ENCODE measurements around the gene ROR2.

ROR2 gene

DNA sequence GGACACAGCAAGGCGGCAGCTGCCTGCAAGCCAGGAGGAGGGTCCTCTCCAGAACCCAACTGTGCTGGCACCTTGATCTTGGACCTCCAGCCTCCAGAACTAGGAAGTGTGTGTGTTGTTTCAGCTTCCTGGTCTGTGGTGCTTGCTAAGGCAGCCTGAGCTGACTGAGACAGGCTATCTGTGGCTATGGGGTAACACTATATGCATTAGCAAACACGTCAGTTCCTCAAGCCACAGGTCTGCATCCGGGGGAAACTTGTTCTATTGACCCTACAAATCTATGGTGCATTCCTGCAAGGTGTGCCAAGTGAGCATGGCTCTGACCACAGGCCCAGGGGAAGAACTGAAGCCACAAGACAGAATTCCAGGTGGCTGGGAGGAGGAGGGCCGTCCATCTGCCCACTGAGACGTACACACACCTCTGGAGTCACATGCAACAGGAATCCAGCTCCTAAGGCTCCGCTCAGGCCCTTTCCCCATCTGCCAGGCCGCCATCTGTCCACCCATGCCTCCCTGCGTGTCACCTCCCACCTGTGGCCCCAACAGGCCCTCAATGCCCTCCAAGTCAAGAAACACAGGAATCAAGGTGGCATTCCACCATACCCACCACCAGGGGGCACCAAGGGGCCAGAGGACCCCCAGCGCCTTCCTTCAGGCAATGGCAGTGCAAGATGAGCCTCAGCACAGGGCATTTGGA is 174.9 kb downstream of the ROR2 start:
- Histone ChIP-seq H2AK5ac (ENCODE audit: low read length) (no peak overlapping the region), H2BK15ac (replicated peaks; ENCODE audit: low read depth) (no peak overlapping the region), H2BK120ac (ENCODE audit: low read depth, low read length) (no peak overlapping the region), H3K9ac (ENCODE audit: low read length) (no peak overlapping the region), H3K4ac (ENCODE audit: low read depth, low read length) (no peak overlapping the region), H3K4me1 (ENCODE audit: control insufficient read depth, low read depth, low read length) (peaks cover 5% of the 10 kb centered on the region), H4K8ac (ENCODE audit: low read depth, low read length) (no peak overlapping the region), H3K27me3 (ENCODE audit: insufficient read depth, low read length, poor library complexity) (no peaks in the 10 kb centered on the region), H3K23ac (ENCODE audit: low read length) (no peak overlapping the region), H3K36me3 (ENCODE audit: control insufficient read depth, insufficient read depth, low read length) (no peaks in the 10 kb centered on the region), H3K79me2 (ENCODE audit: control insufficient read depth, insufficient read depth, low read length) (peaks cover 16% of the 10 kb centered on the region), H3K4me2 (ENCODE audit: low read length) (no peak overlapping the region), H3K27ac (ENCODE audit: low read depth, low read length) (no peak overlapping the region), H3K56ac (ENCODE audit: low read length) (no peak overlapping the region), H2BK5ac (ENCODE audit: low read length) (no peak overlapping the region), H4K5ac (ENCODE audit: low read length) (no peak overlapping the region), H3K18ac (ENCODE audit: low read length) (no peak overlapping the region), H3K4me3 (ENCODE audit: low read length) (no peak overlapping the region), H3K79me1 (ENCODE audit: low read length) (peaks cover 30% of the 10 kb centered on the region)
- WGBS (ENCODE audit: extremely low coverage, insufficient coverage, low lambda C conversion rate) = no CpG with 5 or more reads among the region's 9 CpGs
- peak; percentile 82 for DNase-seq

DNA sequence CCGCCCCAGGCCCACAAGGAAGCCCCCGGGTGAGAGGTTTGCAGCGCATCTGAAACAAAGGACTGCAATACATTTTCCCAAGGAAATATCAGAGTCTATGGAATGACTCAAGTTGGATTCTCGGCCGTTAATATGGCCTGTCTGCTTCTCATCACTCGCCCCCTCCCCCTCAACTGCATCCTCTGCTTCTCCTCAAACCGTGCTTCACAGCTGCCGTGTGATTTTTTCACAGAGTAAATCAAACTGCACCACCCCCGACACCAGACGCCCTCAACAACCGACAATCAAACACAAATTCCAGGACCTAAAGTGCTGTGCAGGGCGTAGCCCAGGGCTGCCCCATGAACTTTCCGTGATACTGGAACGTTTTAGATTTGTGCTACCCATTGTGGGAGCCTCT is 176.9 kb downstream of the ROR2 start:
- peaks cover 34% of the 10 kb centered on the region for H3K79me1 ChIP-seq (ENCODE audit: low read length)

GRCh38 chr9:91771864-91772263 is 178.2 kb downstream of the ROR2 start:
- no peak for DNase-seq
- no peak overlapping the region for H2BK120ac ChIP-seq (ENCODE audit: low read depth, low read length)
- no peak overlapping the region for H4K5ac ChIP-seq (ENCODE audit: low read length)
- no peak overlapping the region for H2BK5ac ChIP-seq (ENCODE audit: low read length)
- no peak overlapping the region for H3K4ac ChIP-seq (ENCODE audit: low read depth, low read length)
- H4K8ac ChIP-seq (ENCODE audit: low read depth, low read length) = no peak overlapping the region
- H3K18ac ChIP-seq (ENCODE audit: low read length) = no peak overlapping the region
- no peak overlapping the region for H3K4me3 ChIP-seq (ENCODE audit: low read length)
- H3K36me3 ChIP-seq (ENCODE audit: control insufficient read depth, insufficient read depth, low read length) = no peaks in the 10 kb centered on the region
- H3K79me1 ChIP-seq (ENCODE audit: low read length) = peaks cover 32% of the 10 kb centered on the region
- no peak overlapping the region for H3K56ac ChIP-seq (ENCODE audit: low read length)
- H2BK15ac ChIP-seq (replicated peaks; ENCODE audit: low read depth) = no peak overlapping the region
- H3K79me2 ChIP-seq (ENCODE audit: control insufficient read depth, insufficient read depth, low read length) = peaks cover 10% of the 10 kb centered on the region
- no peak overlapping the region for H3K27ac ChIP-seq (ENCODE audit: low read depth, low read length)
- no CpG with 5 or more reads among the region's 4 CpGs for WGBS (ENCODE audit: extremely low coverage, insufficient coverage, low lambda C conversion rate)
- peaks cover 5% of the 10 kb centered on the region for H3K4me1 ChIP-seq (ENCODE audit: control insufficient read depth, low read depth, low read length)
- H3K27me3 ChIP-seq (ENCODE audit: insufficient read depth, low read length, poor library complexity) = no peaks in the 10 kb centered on the region
- no peak overlapping the region for H3K4me2 ChIP-seq (ENCODE audit: low read length)
- no peak overlapping the region for H2AK5ac ChIP-seq (ENCODE audit: low read length)
- H3K23ac ChIP-seq (ENCODE audit: low read length) = no peak overlapping the region
- no peak overlapping the region for H3K9ac ChIP-seq (ENCODE audit: low read length)

More for the DNA sequence above, 176.9 kb downstream of the ROR2 start:
- Histone ChIP-seq H3K27me3 (ENCODE audit: insufficient read depth, low read length, poor library complexity) (no peaks in the 10 kb centered on the region), H3K36me3 (ENCODE audit: control insufficient read depth, insufficient read depth, low read length) (no peaks in the 10 kb centered on the region), H2BK15ac (replicated peaks; ENCODE audit: low read depth) (no peak overlapping the region), H3K27ac (ENCODE audit: low read depth, low read length) (no peak overlapping the region), H3K4me1 (ENCODE audit: control insufficient read depth, low read depth, low read length) (peaks cover 5% of the 10 kb centered on the region), H4K8ac (ENCODE audit: low read depth, low read length) (no peak overlapping the region), H2AK5ac (ENCODE audit: low read length) (no peak overlapping the region), H3K56ac (ENCODE audit: low read length) (no peak overlapping the region), H3K9ac (ENCODE audit: low read length) (no peak overlapping the region), H2BK5ac (ENCODE audit: low read length) (no peak overlapping the region), H4K5ac (ENCODE audit: low read length) (no peak overlapping the region), H3K23ac (ENCODE audit: low read length) (no peak overlapping the region), H3K4ac (ENCODE audit: low read depth, low read length) (no peak overlapping the region), H3K18ac (ENCODE audit: low read length) (no peak overlapping the region), H3K79me2 (ENCODE audit: control insufficient read depth, insufficient read depth, low read length) (peaks cover 14% of the 10 kb centered on the region), H2BK120ac (ENCODE audit: low read depth, low read length) (no peak overlapping the region), H3K4me2 (ENCODE audit: low read length) (no peak overlapping the region), H3K4me3 (ENCODE audit: low read length) (no peak overlapping the region)
- DNase-seq = no peak
- no CpG with 5 or more reads among the region's 14 CpGs for WGBS (ENCODE audit: extremely low coverage, insufficient coverage, low lambda C conversion rate)

DNA sequence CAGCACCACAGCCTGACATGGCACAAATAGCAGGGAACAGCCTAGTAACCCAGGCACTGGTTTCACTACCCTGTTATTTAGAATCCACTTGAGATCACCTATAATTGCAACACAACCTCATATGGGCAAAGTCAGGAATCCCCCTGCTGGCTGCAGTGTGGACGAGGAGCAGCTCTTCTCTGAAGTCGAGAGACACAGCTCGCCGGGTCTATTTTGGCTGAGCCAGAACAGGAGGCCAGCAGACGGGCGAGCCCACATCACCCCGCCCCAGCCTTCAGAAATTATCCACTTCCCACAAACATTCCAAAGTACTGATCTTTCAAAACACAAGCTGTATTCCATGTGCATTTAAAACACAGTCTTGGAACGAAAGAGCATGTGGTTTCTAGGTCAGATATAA is 179.0 kb downstream of the ROR2 start:
- H2BK15ac ChIP-seq (replicated peaks; ENCODE audit: low read depth) = no peak overlapping the region
- no peak overlapping the region for H3K4ac ChIP-seq (ENCODE audit: low read depth, low read length)
- DNase-seq = peak; percentile 50
- H2BK5ac ChIP-seq (ENCODE audit: low read length) = no peak overlapping the region
- H3K9ac ChIP-seq (ENCODE audit: low read length) = no peak overlapping the region
- no peak overlapping the region for H3K27ac ChIP-seq (ENCODE audit: low read depth, low read length)
- WGBS (ENCODE audit: extremely low coverage, insufficient coverage, low lambda C conversion rate) = no CpG with 5 or more reads among the region's 8 CpGs
- H3K79me2 ChIP-seq (ENCODE audit: control insufficient read depth, insufficient read depth, low read length) = peaks cover 10% of the 10 kb centered on the region
- no peak overlapping the region for H3K4me3 ChIP-seq (ENCODE audit: low read length)
- no peak overlapping the region for H4K5ac ChIP-seq (ENCODE audit: low read length)
- H3K27me3 ChIP-seq (ENCODE audit: insufficient read depth, low read length, poor library complexity) = no peaks in the 10 kb centered on the region
- no peaks in the 10 kb centered on the region for H3K36me3 ChIP-seq (ENCODE audit: control insufficient read depth, insufficient read depth, low read length)
- no peak overlapping the region for H3K18ac ChIP-seq (ENCODE audit: low read length)
- H2BK120ac ChIP-seq (ENCODE audit: low read depth, low read length) = no peak overlapping the region
- peaks cover 5% of the 10 kb centered on the region for H3K4me1 ChIP-seq (ENCODE audit: control insufficient read depth, low read depth, low read length)
- H2AK5ac ChIP-seq (ENCODE audit: low read length) = no peak overlapping the region
- peaks cover 33% of the 10 kb centered on the region for H3K79me1 ChIP-seq (ENCODE audit: low read length)
- H3K56ac ChIP-seq (ENCODE audit: low read length) = no peak overlapping the region
- no peak overlapping the region for H3K23ac ChIP-seq (ENCODE audit: low read length)
- no peak overlapping the region for H3K4me2 ChIP-seq (ENCODE audit: low read length)
- H4K8ac ChIP-seq (ENCODE audit: low read depth, low read length) = no peak overlapping the region

- H2AK5ac ChIP-seq (ENCODE audit: low read length) = no peak overlapping the region
- H2BK15ac ChIP-seq (replicated peaks; ENCODE audit: low read depth) = no peak overlapping the region
- WGBS (ENCODE audit: extremely low coverage, insufficient coverage, low lambda C conversion rate) = no CpG with 5 or more reads among the region's 10 CpGs
- no peak overlapping the region for H4K5ac ChIP-seq (ENCODE audit: low read length)
- no peak overlapping the region for H2BK120ac ChIP-seq (ENCODE audit: low read depth, low read length)
- H3K79me2 ChIP-seq (ENCODE audit: control insufficient read depth, insufficient read depth, low read length) = peaks cover 10% of the 10 kb centered on the region
- H3K4me3 ChIP-seq (ENCODE audit: low read length) = no peak overlapping the region
- DNase-seq = no peak
- H2BK5ac ChIP-seq (ENCODE audit: low read length) = no peak overlapping the region
- no peak overlapping the region for H4K8ac ChIP-seq (ENCODE audit: low read depth, low read length)
- H3K4me1 ChIP-seq (ENCODE audit: control insufficient read depth, low read depth, low read length) = peaks cover 5% of the 10 kb centered on the region
- no peaks in the 10 kb centered on the region for H3K27me3 ChIP-seq (ENCODE audit: insufficient read depth, low read length, poor library complexity)
- no peak overlapping the region for H3K56ac ChIP-seq (ENCODE audit: low read length)
- no peaks in the 10 kb centered on the region for H3K36me3 ChIP-seq (ENCODE audit: control insufficient read depth, insufficient read depth, low read length)
- H3K4ac ChIP-seq (ENCODE audit: low read depth, low read length) = no peak overlapping the region
- no peak overlapping the region for H3K4me2 ChIP-seq (ENCODE audit: low read length)
- peaks cover 33% of the 10 kb centered on the region for H3K79me1 ChIP-seq (ENCODE audit: low read length)
- H3K27ac ChIP-seq (ENCODE audit: low read depth, low read length) = no peak overlapping the region
- no peak overlapping the region for H3K9ac ChIP-seq (ENCODE audit: low read length)
- no peak overlapping the region for H3K18ac ChIP-seq (ENCODE audit: low read length)
- no peak overlapping the region for H3K23ac ChIP-seq (ENCODE audit: low read length)
These were observed 179.8 kb downstream of the ROR2 start for GRCh38 chr9:91770229-91770628.

Data from mesendoderm (in vitro differentiated cells).